Transverse colon (tissue), 4 donors: ENCODE measurements around the gene DTD1. TPM values are rescaled to one million over a fixed set of nuclear protein-coding genes. Genes with fewer than 3 reads are reported as not detected.

ENCODE experiments used
- DNase-seq: peaks from one replicate; pipeline ENCODE4 v3.0.0-alpha.2; 2019
- H3K27ac ChIP-seq, 4 donors: fragments of 200-600 bp; sonication (generic); 2 replicates each; pipeline ENCODE4 v1.5.1; 2016 to 2018; ENCODE audit warnings: inconsistent platforms in 4 of 4
- H3K27me3 ChIP-seq: fragments of 200-600 bp; sonication (generic); 2 replicates; pipeline ENCODE4 v1.5.1; 2017; ENCODE audit warnings: inconsistent platforms
- H3K36me3 ChIP-seq, 4 donors: fragments of 200-600 bp; sonication (generic); 2 replicates each; pipeline ENCODE4 v1.5.1; 2017 to 2019; ENCODE audit warnings: inconsistent platforms in 4 of 4
- H3K4me1 ChIP-seq, 4 donors: fragments of 200-600 bp; sonication (generic); 2 replicates each; pipeline ENCODE4 v1.5.1; 2017 to 2020; ENCODE audit warnings: inconsistent platforms in 4 of 4
- H3K4me3 ChIP-seq, 4 donors: fragments of 200-600 bp; sonication (generic); 1 replicate in 1 of 4; 2 replicates in 3 of 4; pipeline versions ENCODE4 v1.5.1 to v1.6.1; 2017 to 2019; ENCODE audit warnings: inconsistent platforms in 4 of 4
- H3K9me3 ChIP-seq, 2 donors: fragments of 200-600 bp; sonication (generic); 2 replicates each; pipeline ENCODE4 v1.5.1; 2017 to 2019; ENCODE audit warnings: inconsistent platforms in 2 of 2
- EP300 ChIP-seq: sonication (generic); formaldehyde crosslinking; IDR thresholded peaks from one replicate; pipeline ENCODE4 v1.6.1; 2017; ENCODE audit warnings: antibody characterized with exemption, low read depth
- POLR2A ChIP-seq: fragments of 450-650 bp; IDR thresholded peaks from one replicate; pipeline ENCODE4 v1.6.1; 2016; ENCODE audit warnings: antibody characterized with exemption, mild to moderate bottlenecking, moderate library complexity
- POLR2AphosphoS5 ChIP-seq, 3 donors: sonication (generic); formaldehyde crosslinking; IDR thresholded peaks; one replicate each; pipeline ENCODE4 v1.6.1; 2016; ENCODE audit warnings: antibody characterized with exemption in 3 of 3
- whole genome bisulfite sequencing, 2 donors: methylation state at CpG; one replicate each; pipeline ENCODE4 v1.1.5; 2018; ENCODE audit warnings: low coverage in 1 of 2; 5-methylcytosine and 5-hydroxymethylcytosine counted together
- in situ Hi-C, 4 donors: fragments of 200-750 bp; cut with MboI; loops; one replicate each; pipeline versions ENCODE4 v1.15.0 to v1.15.1; 2017; ENCODE audit warnings: low sequenced_read_pairs in 3 of 4, low pct_ligation_motif_present in 1 of 4, low pct_unique_long_range_greater_than_20kb in 1 of 4
- intact Hi-C: fragments of 100-400 bp; cut with DNase I; formaldehyde crosslinking; loops from one replicate; pipeline ENCODE4 v1.15.1; 2023; ENCODE audit warnings: low total_unique reads
- total RNA-seq, 4 donors: library from RNA; depleted of rRNA; stranded (reverse); fragments of >200 nt; gene quantifications; one replicate each; pipeline ENCODE4 v1.1.0, GENCODE V29; 2016
- TF ChIP-seq, protein P1 (sequence below), 5 experiments: fragments of 200-600 bp in 3 of 5; fragments of 450-650 bp in 2 of 5; sonication (generic) in 3 of 5; IDR thresholded peaks; 1 replicate in 2 of 5; 2 replicates in 3 of 5; pipeline ENCODE4 v1.5.1; 2016 to 2017; ENCODE audit warnings: antibody characterized with exemption in 5 of 5, inconsistent platforms in 3 of 5, mild to moderate bottlenecking in 2 of 5, moderate library complexity in 1 of 5

DTD1 gene
- total RNA-seq, 4 donors from 2014 or later: 3.7 to 17.6 (median 9.8) TPM

- no peaks in the 10 kb centered on the region for H3K9me3 ChIP-seq
- TF ChIP-seq, protein P1, sequence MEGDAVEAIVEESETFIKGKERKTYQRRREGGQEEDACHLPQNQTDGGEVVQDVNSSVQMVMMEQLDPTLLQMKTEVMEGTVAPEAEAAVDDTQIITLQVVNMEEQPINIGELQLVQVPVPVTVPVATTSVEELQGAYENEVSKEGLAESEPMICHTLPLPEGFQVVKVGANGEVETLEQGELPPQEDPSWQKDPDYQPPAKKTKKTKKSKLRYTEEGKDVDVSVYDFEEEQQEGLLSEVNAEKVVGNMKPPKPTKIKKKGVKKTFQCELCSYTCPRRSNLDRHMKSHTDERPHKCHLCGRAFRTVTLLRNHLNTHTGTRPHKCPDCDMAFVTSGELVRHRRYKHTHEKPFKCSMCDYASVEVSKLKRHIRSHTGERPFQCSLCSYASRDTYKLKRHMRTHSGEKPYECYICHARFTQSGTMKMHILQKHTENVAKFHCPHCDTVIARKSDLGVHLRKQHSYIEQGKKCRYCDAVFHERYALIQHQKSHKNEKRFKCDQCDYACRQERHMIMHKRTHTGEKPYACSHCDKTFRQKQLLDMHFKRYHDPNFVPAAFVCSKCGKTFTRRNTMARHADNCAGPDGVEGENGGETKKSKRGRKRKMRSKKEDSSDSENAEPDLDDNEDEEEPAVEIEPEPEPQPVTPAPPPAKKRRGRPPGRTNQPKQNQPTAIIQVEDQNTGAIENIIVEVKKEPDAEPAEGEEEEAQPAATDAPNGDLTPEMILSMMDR (IDR thresholded peaks at IDR 0.05): no peak
- TF ChIP-seq POLR2A (no peak), POLR2AphosphoS5 (IDR thresholded peaks at IDR 0.05) (no peak), EP300 (no peak)
- no peak overlapping the region for H3K4me3 ChIP-seq
- no peak for DNase-seq
- no peak overlapping the region for H3K27ac ChIP-seq
- no peaks in the 10 kb centered on the region for H3K36me3 ChIP-seq
- 80 to 81% methylated on average over 2 to 5 of the region's 5 CpGs for WGBS, 2 donors
- H3K4me1 ChIP-seq: peaks cover 0 to 11% (median 8%) of the 10 kb centered on the region in 4 donors
- in situ Hi-C loops (no loop called here), intact Hi-C loops (no loop called here)
- H3K27me3 ChIP-seq: no peaks in the 10 kb centered on the region
Observed at GRCh38 chr20:18695175-18695574, 107.3 kb downstream of the DTD1 start.

GRCh38 chr20:18698735-18699380 is 111.0 kb downstream of the DTD1 start:
- intact Hi-C loops (no loop called here), in situ Hi-C loops (no loop called here)
- Histone ChIP-seq H3K36me3 (no peaks in the 10 kb centered on the region), H3K27ac (no peak overlapping the region), H3K27me3 (no peaks in the 10 kb centered on the region), H3K9me3 (no peaks in the 10 kb centered on the region), H3K4me3 (no peak overlapping the region), H3K4me1 (no peaks in the 10 kb centered on the region)
- no peak for DNase-seq
- 90 to 99% methylated on average over 3 to 4 of the region's 4 CpGs for WGBS, 2 donors
- TF ChIP-seq EP300 (no peak), POLR2A (no peak), POLR2AphosphoS5 (IDR thresholded peaks at IDR 0.05) (no peak)
- TF ChIP-seq, protein P1 (IDR thresholded peaks at IDR 0.05): no peak

- Histone ChIP-seq H3K27me3 (no peaks in the 10 kb centered on the region), H3K4me3 (no peak overlapping the region), H3K4me1 (peaks cover 0 to 8% (median 0%) of the 10 kb centered on the region in 4 donors), H3K36me3 (no peaks in the 10 kb centered on the region), H3K27ac (no peak overlapping the region), H3K9me3 (no peaks in the 10 kb centered on the region)
- WGBS, 2 donors: 46 to 75% methylated on average over 3 of the region's 3 CpGs
- in situ Hi-C loops: no loop called here
- no peak for DNase-seq
- intact Hi-C loops: no loop called here
- TF ChIP-seq EP300 (no peak), POLR2AphosphoS5 (IDR thresholded peaks at IDR 0.05) (no peak), POLR2A (no peak)
- TF ChIP-seq, protein P1 (IDR thresholded peaks at IDR 0.05): no peak
Observed at GRCh38 chr20:18701969-18702368, 114.1 kb downstream of the DTD1 start.

GRCh38 chr20:18702736-18703135 is 114.9 kb downstream of the DTD1 start:
- Histone ChIP-seq H3K27ac (no peak overlapping the region), H3K9me3 (no peaks in the 10 kb centered on the region)
- intact Hi-C loops: no loop called here

More at GRCh38 chr20:18702736-18703135, 114.9 kb downstream of the DTD1 start:
- DNase-seq: no peak
- H3K27me3 ChIP-seq: no peaks in the 10 kb centered on the region
- 54 to 66% methylated on average over 3 of the region's 3 CpGs for WGBS, 2 donors
- TF ChIP-seq EP300 (no peak), POLR2A (no peak), POLR2AphosphoS5 (IDR thresholded peaks at IDR 0.05) (no peak)
- TF ChIP-seq, protein P1 (IDR thresholded peaks at IDR 0.05): no peak
- H3K4me1 ChIP-seq: peaks cover 0 to 8% (median 0%) of the 10 kb centered on the region in 4 donors
- in situ Hi-C loops: no loop called here
- no peaks in the 10 kb centered on the region for H3K36me3 ChIP-seq
- H3K4me3 ChIP-seq: no peak overlapping the region
